Vagina (tissue), 2 donors: ENCODE measurements around the gene VEZT. TPM values are rescaled to one million over a fixed set of nuclear protein-coding genes. Genes with fewer than 3 reads are reported as not detected.

Experiments
- DNase-seq, 2 donors: peaks; one replicate each; pipeline ENCODE4 v3.0.0-alpha.2; 2017; ENCODE audit errors: extremely low spot score in 2 of 2
- H3K27ac ChIP-seq: fragments of 200-600 bp; sonication (generic); one replicate; pipeline ENCODE4 v1.5.1; 2019
- H3K27me3 ChIP-seq: fragments of 200-600 bp; sonication (generic); one replicate; pipeline ENCODE4 v1.5.1; 2019
- H3K36me3 ChIP-seq, 2 donors: fragments of 200-600 bp; sonication (generic); one replicate each; pipeline ENCODE4 v1.5.1; 2017 to 2019
- H3K4me1 ChIP-seq: fragments of 200-600 bp; sonication (generic); one replicate; pipeline ENCODE4 v1.5.1; 2019
- H3K4me3 ChIP-seq, 2 donors: fragments of 200-600 bp; sonication (generic); 1 replicate in 1 of 2; 2 replicates in 1 of 2; pipeline ENCODE4 v1.5.1; 2016 to 2019
- H3K9me3 ChIP-seq: fragments of 200-600 bp; sonication (generic); one replicate; pipeline ENCODE4 v1.5.1; 2019
- POLR2A ChIP-seq, 2 donors: fragments of 450-650 bp; IDR thresholded peaks; one replicate each; pipeline ENCODE4 v1.6.1; 2017; ENCODE audit warnings: antibody characterized with exemption in 2 of 2, mild to moderate bottlenecking in 2 of 2, moderate library complexity in 2 of 2
- POLR2AphosphoS5 ChIP-seq, 2 donors: sonication (generic); formaldehyde crosslinking; IDR thresholded peaks; one replicate each; pipeline ENCODE4 v1.9.0; 2017; ENCODE audit warnings: antibody characterized with exemption in 2 of 2, mild to moderate bottlenecking in 2 of 2, low read depth in 1 of 2; ENCODE audit not compliant: insufficient read depth in 1 of 2
- intact Hi-C: fragments of 100-400 bp; cut with DNase I; formaldehyde crosslinking; loops from one replicate; pipeline ENCODE4 v1.15.1; 2023
- total RNA-seq: library from RNA; depleted of rRNA; stranded (reverse); fragments of >200 nt; gene quantifications from one replicate; pipeline ENCODE4 v1.2.3, GENCODE V29; 2016
- TF ChIP-seq, protein P1 (sequence below), 3 experiments: fragments of 450-650 bp in 2 of 3; fragments of 200-600 bp in 1 of 3; sonication (generic) in 1 of 3; IDR thresholded peaks; one replicate each; pipeline ENCODE4 v1.5.1; 2017 to 2019; ENCODE audit warnings: antibody characterized with exemption in 3 of 3, mild to moderate bottlenecking in 2 of 3, moderate library complexity in 2 of 3

Gene VEZT
- total RNA-seq, 1 donor from 2014 or later = 63.3 TPM

- Histone ChIP-seq H3K36me3 (no peaks in the 10 kb centered on the region), H3K27me3 (no peaks in the 10 kb centered on the region), H3K27ac (peak overlapping the region; percentile 86), H3K9me3 (no peaks in the 10 kb centered on the region), H3K4me3 (no peak overlapping the region), H3K4me1 (peaks cover 55% of the 10 kb centered on the region)
- peak in 1 of 2 donors; percentile 90 for DNase-seq
- TF ChIP-seq POLR2A (IDR thresholded peaks at IDR 0.05) (no peak), POLR2AphosphoS5 (IDR thresholded peaks at IDR 0.05; ENCODE audit: insufficient read depth in 1 of 2, low read depth in 1 of 2) (peak; percentile 36 to 42)
- intact Hi-C loops = no loop called here
Measured at GRCh38 chr12:95204141-95204866, 13.3 kb upstream of the VEZT start.

DNA sequence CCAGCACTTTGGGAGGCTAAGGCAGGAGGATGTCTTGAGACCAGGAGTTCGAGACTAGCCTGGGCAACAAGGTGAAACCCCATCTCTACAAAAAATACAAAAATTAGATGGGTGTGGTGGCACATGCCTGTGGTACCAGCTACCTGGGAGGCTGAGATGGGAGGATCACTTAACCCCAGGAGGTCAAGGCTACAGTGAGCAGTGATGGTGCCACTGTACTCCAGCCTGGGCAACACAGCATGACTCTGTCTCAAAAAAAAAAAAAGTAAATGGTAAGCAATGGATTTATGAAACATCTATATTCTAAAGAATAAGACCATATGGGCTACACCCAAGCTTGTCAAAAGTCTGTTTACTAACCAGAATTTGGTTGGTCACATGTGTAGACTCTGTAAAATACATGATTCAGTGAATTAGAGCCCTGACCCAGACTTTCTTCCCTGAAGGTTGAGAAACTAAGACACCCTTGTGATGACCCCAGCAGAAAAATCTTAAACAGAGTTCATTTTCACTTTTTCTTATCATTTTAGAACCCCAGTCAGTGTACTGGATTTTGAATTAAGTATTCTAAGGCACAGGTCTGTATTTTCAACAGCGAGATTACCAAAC is 12.5 kb upstream of the VEZT start:
- Histone ChIP-seq H3K4me3 (no peak overlapping the region), H3K9me3 (no peaks in the 10 kb centered on the region), H3K27ac (peak overlapping the region; percentile 86), H3K4me1 (peaks cover 55% of the 10 kb centered on the region), H3K27me3 (no peaks in the 10 kb centered on the region), H3K36me3 (no peaks in the 10 kb centered on the region)
- TF ChIP-seq, protein P1, sequence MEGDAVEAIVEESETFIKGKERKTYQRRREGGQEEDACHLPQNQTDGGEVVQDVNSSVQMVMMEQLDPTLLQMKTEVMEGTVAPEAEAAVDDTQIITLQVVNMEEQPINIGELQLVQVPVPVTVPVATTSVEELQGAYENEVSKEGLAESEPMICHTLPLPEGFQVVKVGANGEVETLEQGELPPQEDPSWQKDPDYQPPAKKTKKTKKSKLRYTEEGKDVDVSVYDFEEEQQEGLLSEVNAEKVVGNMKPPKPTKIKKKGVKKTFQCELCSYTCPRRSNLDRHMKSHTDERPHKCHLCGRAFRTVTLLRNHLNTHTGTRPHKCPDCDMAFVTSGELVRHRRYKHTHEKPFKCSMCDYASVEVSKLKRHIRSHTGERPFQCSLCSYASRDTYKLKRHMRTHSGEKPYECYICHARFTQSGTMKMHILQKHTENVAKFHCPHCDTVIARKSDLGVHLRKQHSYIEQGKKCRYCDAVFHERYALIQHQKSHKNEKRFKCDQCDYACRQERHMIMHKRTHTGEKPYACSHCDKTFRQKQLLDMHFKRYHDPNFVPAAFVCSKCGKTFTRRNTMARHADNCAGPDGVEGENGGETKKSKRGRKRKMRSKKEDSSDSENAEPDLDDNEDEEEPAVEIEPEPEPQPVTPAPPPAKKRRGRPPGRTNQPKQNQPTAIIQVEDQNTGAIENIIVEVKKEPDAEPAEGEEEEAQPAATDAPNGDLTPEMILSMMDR (IDR thresholded peaks at IDR 0.05) = no peak
- no peak for TF ChIP-seq POLR2A (IDR thresholded peaks at IDR 0.05)
- TF ChIP-seq POLR2AphosphoS5 (IDR thresholded peaks at IDR 0.05; ENCODE audit: insufficient read depth in 1 of 2, low read depth in 1 of 2) = no peak
- intact Hi-C loops = no loop called here
- peak in 1 of 2 donors; percentile 49 for DNase-seq

DNA sequence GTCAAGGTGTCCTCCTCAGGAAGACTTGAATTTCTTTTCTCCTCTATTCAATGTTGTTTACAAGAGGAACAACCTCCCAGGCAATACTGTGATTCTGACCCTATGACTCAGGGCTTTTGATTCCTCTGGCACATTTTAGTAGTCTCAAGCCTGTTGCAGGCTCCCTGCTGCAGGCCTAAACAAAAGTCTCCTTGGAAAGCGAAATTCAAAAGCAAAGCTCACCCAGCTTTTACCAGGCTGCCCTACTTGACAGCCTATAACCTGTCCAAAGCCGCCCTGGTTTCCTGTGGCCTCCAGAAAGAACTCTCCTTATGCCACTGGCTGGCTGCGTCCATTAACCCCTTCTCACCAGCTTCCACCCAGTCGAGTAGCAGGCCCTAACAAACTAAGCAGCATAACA is 11.9 kb upstream of the VEZT start:
- DNase-seq = peak in 1 of 2 donors; percentile 83
- TF ChIP-seq POLR2A (IDR thresholded peaks at IDR 0.05) = no peak
- TF ChIP-seq, protein P1 (IDR thresholded peaks at IDR 0.05) = no peak
- peak in 1 of 2 donors; percentile 83 for TF ChIP-seq POLR2AphosphoS5 (IDR thresholded peaks at IDR 0.05; ENCODE audit: insufficient read depth in 1 of 2, low read depth in 1 of 2)
- Histone ChIP-seq H3K9me3 (no peaks in the 10 kb centered on the region), H3K36me3 (no peaks in the 10 kb centered on the region), H3K4me1 (peaks cover 55% of the 10 kb centered on the region), H3K27me3 (no peaks in the 10 kb centered on the region), H3K27ac (peak overlapping the region; percentile 86), H3K4me3 (no peak overlapping the region)
- intact Hi-C loops = no loop called here

- H3K27me3 ChIP-seq = no peaks in the 10 kb centered on the region
- H3K36me3 ChIP-seq = no peaks in the 10 kb centered on the region
- H3K27ac ChIP-seq = peak overlapping the region; percentile 86
- H3K4me3 ChIP-seq = no peak overlapping the region
- intact Hi-C loops = no loop called here
- no peak for TF ChIP-seq POLR2A (IDR thresholded peaks at IDR 0.05)
- TF ChIP-seq, protein P1 (IDR thresholded peaks at IDR 0.05) = no peak
- DNase-seq = no peak
- H3K9me3 ChIP-seq = no peaks in the 10 kb centered on the region
- H3K4me1 ChIP-seq = peaks cover 46% of the 10 kb centered on the region
Measured at GRCh38 chr12:95206916-95207315, 10.7 kb upstream of the VEZT start.

DNA sequence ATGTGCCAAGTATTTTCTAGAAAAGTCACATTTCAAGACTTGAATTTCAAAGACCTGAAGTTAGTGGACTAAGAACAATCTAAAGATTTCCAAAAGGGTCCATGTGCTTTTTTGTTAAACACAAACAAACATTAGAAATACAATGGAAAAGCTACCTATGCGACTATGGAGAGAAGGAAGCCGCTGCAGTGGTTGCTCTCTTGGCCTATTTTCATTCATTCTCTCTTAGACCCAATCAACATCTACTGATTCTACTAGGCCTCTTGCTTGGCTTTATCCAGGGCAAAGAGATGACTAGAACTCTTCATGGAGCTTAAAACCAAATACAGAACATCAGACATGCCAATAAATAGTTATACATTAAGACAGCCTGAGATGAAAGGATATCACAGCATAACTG is 10.2 kb upstream of the VEZT start:
- Histone ChIP-seq H3K27ac (no peak overlapping the region), H3K36me3 (no peaks in the 10 kb centered on the region)
- TF ChIP-seq POLR2A (IDR thresholded peaks at IDR 0.05) (no peak), POLR2AphosphoS5 (IDR thresholded peaks at IDR 0.05; ENCODE audit: insufficient read depth in 1 of 2, low read depth in 1 of 2) (no peak)
- TF ChIP-seq, protein P1 (IDR thresholded peaks at IDR 0.05) = no peak

More for the DNA sequence above, 10.2 kb upstream of the VEZT start:
- no peaks in the 10 kb centered on the region for H3K9me3 ChIP-seq
- intact Hi-C loops = no loop called here
- H3K4me1 ChIP-seq = peaks cover 41% of the 10 kb centered on the region
- no peak overlapping the region for H3K4me3 ChIP-seq
- H3K27me3 ChIP-seq = no peaks in the 10 kb centered on the region
- DNase-seq = no peak
